Endothelial cell of umbilical vein (primary cell): ENCODE data around the gene MYRIP. TPM values are rescaled to one million over a fixed set of nuclear protein-coding genes. Genes with fewer than 3 reads are reported as not detected.
A peak's percentile ranks its signal among the peaks of the same experiment; 100 is the strongest.
"Not testable (repeated sequence)": the region's sequence is repeated elsewhere in the genome, so short reads cannot be mapped to it uniquely, and the experiment has no call there.

Source experiments
- BruUV-seq: library from RNA; stranded (reverse); fragments of 400-500 nt; replicated peaks from 2 replicates; lab custom pipeline; 2021; lab: Mats Ljungman, UMichigan
- CTCF ChIA-PET: fragments of 300-600, 350-600 bp; sonication (Branson Sonifier 250); formaldehyde crosslinking; loops from one replicate; lab custom pipeline; 2021; ENCODE audit warnings: antibody characterized with exemption, inconsistent platforms; lab: Charles Lee
- POLR2A ChIA-PET: fragments of 300-600, 350-600 bp; sonication (Branson Sonifier 250); formaldehyde crosslinking; loops from one replicate; lab custom pipeline; 2021; ENCODE audit warnings: antibody characterized with exemption, inconsistent platforms; lab: Charles Lee
- DNase-seq: peaks from one replicate; pipeline ENCODE4 v3.0.0-alpha.2; 2011; ENCODE audit warnings: low read depth, low spot score
- FAIRE-seq: peaks from 2 replicates; lab custom pipeline; 2011; peaks lifted over from hg19 to GRCh38; lab: Jason Lieb, UNC
- H2AFZ ChIP-seq: 2 replicates; pipeline ENCODE4 v1.6.0; 2012; ENCODE audit warnings: low read depth, low read length, control low read depth, inconsistent platforms
- H3K27ac ChIP-seq: 2 replicates; pipeline ENCODE4 v1.5.1; 2011; ENCODE audit warnings: low read depth, mild to moderate bottlenecking, control low read depth, low read length, moderate library complexity; ENCODE audit not compliant: insufficient read depth
- H3K27me3 ChIP-seq, 2 experiments: 2 replicates each; pipeline versions ENCODE4 v1.6.0 to v1.6.1; 2011; ENCODE audit warnings: low read length in 2 of 2, mixed read lengths in 1 of 2; ENCODE audit not compliant: control insufficient read depth in 2 of 2, insufficient read depth in 2 of 2
- H3K36me3 ChIP-seq, 2 experiments: 2 replicates in 1 of 2; 3 replicates in 1 of 2; pipeline ENCODE4 v1.5.1; 2011; ENCODE audit warnings: low read length in 2 of 2, mild to moderate bottlenecking in 1 of 2, moderate library complexity in 1 of 2; ENCODE audit not compliant: control insufficient read depth in 2 of 2, insufficient read depth in 2 of 2; ENCODE audit errors: extremely low read depth in 1 of 2
- H3K4me1 ChIP-seq: 3 replicates; pipeline ENCODE4 v1.5.1; 2011; ENCODE audit warnings: mild to moderate bottlenecking, low read length; ENCODE audit not compliant: control insufficient read depth, insufficient read depth; ENCODE audit errors: extremely low read depth
- H3K4me2 ChIP-seq: 2 replicates; pipeline ENCODE4 v1.6.1; 2011; ENCODE audit warnings: low read length, control low read depth, mixed read lengths; ENCODE audit not compliant: insufficient read depth
- H3K4me3 ChIP-seq, 3 experiments: fragments of 200-600 bp in 1 of 3; sonication (generic), shearing (Covaris generic) in 1 of 3; replicated peaks in 1 of 3; 2 replicates each; pipeline ENCODE4 v1.5.1; 2011 to 2016; ENCODE audit warnings: control low read depth in 3 of 3, low read length in 3 of 3, mild to moderate bottlenecking in 2 of 3, inconsistent platforms in 1 of 3, low read depth in 1 of 3, moderate library complexity in 1 of 3; ENCODE audit not compliant: insufficient read depth in 1 of 3
- H3K79me2 ChIP-seq: 2 replicates; pipeline ENCODE4 v1.6.0; 2012; ENCODE audit warnings: low read length, inconsistent platforms; ENCODE audit not compliant: control insufficient read depth, insufficient read depth
- H3K9ac ChIP-seq: replicated peaks from 2 replicates; pipeline ENCODE3; 2011; ENCODE audit warnings: low read length, control low read depth; ENCODE audit not compliant: insufficient read depth; ENCODE audit errors: extremely low read depth
- H3K9me1 ChIP-seq: replicated peaks from 3 replicates; pipeline ENCODE4 v1.6.0; 2011; ENCODE audit warnings: mild to moderate bottlenecking, low read length; ENCODE audit not compliant: control insufficient read depth, insufficient read depth; ENCODE audit errors: extremely low read depth
- H3K9me3 ChIP-seq: replicated peaks from 2 replicates; pipeline ENCODE4 v1.5.1; 2012; ENCODE audit warnings: low read length, inconsistent platforms; ENCODE audit not compliant: control insufficient read depth, insufficient read depth
- H4K20me1 ChIP-seq: replicated peaks from 2 replicates; pipeline ENCODE3; 2011; ENCODE audit warnings: mild to moderate bottlenecking, low read length; ENCODE audit not compliant: control insufficient read depth, insufficient read depth; ENCODE audit errors: extremely low read depth
- JUN ChIP-seq: IDR thresholded peaks from 2 replicates; pipeline ENCODE4 v1.6.1; 2011; ENCODE audit warnings: borderline replicate concordance, low read depth; ENCODE audit not compliant: insufficient read length, insufficient read depth
- dilution Hi-C: fragments of 300-500 bp; cut with MboI; formaldehyde crosslinking; loops from one replicate; pipeline ENCODE4 v1.15.0; 2019; ENCODE audit warnings: low sequenced_read_pairs; ENCODE audit not compliant: extremely low pct_ligation_motif_present
- intact Hi-C: fragments of 100-400 bp; cut with micrococcal nuclease; formaldehyde crosslinking; loops from one replicate; pipeline ENCODE4 v1.10.0; 2022
- polyA plus RNA-seq, 4 experiments: library from polyadenylated mRNA; depleted of rRNA in 3 of 4; stranded (reverse) in 3 of 4; unstranded in 1 of 4; fragments of >200 nt; gene quantifications; 2 replicates each; pipeline versions ENCODE4 v1.2.1 to v1.2.3, GENCODE V29; 2011 to 2012; ENCODE audit warnings: missing spikeins in 1 of 4
- total RNA-seq: library from RNA; stranded (reverse); gene quantifications from 2 replicates; pipeline ENCODE4 v1.2.3, GENCODE V29; 2021
- TF ChIP-seq, protein P1 (sequence below), 2 donors: IDR thresholded peaks; 1 replicate in 1 of 2; 2 replicates in 1 of 2; pipeline ENCODE4 v1.5.1; 2011; ENCODE audit warnings: low read length in 2 of 2, mild to moderate bottlenecking in 2 of 2, moderate library complexity in 2 of 2, control low read depth in 1 of 2, inconsistent platforms in 1 of 2, low read depth in 1 of 2; ENCODE audit not compliant: insufficient read depth in 1 of 2; ENCODE audit errors: extremely low read depth in 1 of 2

MYRIP gene
- total and polyA plus RNA-seq, 2 donors (not counting 3 experiments of a cell fraction or from before 2014, with no cell fraction given): 6.7 to 11.9 TPM

DNA sequence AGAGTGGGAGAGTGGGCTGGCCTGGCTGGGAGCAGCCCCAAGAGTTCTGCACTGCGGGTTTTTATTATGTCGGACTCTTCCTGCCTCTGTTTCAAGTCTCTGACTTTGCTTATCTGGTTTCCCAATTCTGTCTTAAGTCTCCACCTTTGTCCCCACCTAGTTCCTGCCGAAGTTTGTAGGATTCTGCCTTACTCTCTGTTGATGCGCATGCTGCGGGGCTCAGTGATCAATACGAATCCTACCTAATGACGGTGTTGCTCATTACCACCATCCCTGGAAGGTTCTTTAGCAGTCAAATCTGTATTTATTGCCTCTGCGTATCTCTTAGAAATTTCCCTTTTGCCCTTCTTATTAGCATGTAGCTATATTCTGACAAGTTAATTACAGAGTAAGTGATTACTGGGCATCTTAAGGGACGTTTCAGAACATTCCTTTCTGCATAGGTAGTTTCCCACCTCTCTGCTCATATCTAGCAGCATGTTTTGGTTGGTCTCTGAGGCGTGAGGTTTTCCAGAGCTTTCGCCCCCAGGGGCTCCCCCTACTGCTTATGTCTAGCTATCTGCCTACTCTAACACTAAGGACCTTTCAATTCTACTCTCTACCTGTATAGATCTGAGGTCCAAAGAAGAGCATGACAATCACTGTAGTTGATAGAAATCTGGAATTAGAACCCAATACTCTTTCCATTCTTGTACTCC, 264.1 kb downstream of the MYRIP start:
- no peak overlapping the region for H3K9ac ChIP-seq
- no TSS peak for BruUV-seq
- CTCF ChIA-PET: interaction anchor here (0.7 to 1.2 kb wide), 2 partner anchors 16 to 136 kb away, joined by 3 read pairs; no protein-coding TSS in a partner anchor
- H3K4me3 ChIP-seq: no peak overlapping the region
- DNase-seq (peak; percentile 12), FAIRE-seq (no peak)
- POLR2A ChIA-PET: no interaction called here
- H3K4me1 ChIP-seq: no peaks in the 10 kb centered on the region
- no peaks in the 10 kb centered on the region for H3K36me3 ChIP-seq
- no peaks in the 10 kb centered on the region for H3K27me3 ChIP-seq
- H3K79me2 ChIP-seq: no peaks in the 10 kb centered on the region
- H4K20me1 ChIP-seq: no peaks in the 10 kb centered on the region
- no peak overlapping the region for H2AFZ ChIP-seq
- no peak overlapping the region for H3K4me2 ChIP-seq
- H3K27ac ChIP-seq: no peak overlapping the region
- dilution Hi-C loops: no loop called here
- H3K9me3 ChIP-seq: no peaks in the 10 kb centered on the region
- no peak for TF ChIP-seq JUN
- TF ChIP-seq, protein P1, sequence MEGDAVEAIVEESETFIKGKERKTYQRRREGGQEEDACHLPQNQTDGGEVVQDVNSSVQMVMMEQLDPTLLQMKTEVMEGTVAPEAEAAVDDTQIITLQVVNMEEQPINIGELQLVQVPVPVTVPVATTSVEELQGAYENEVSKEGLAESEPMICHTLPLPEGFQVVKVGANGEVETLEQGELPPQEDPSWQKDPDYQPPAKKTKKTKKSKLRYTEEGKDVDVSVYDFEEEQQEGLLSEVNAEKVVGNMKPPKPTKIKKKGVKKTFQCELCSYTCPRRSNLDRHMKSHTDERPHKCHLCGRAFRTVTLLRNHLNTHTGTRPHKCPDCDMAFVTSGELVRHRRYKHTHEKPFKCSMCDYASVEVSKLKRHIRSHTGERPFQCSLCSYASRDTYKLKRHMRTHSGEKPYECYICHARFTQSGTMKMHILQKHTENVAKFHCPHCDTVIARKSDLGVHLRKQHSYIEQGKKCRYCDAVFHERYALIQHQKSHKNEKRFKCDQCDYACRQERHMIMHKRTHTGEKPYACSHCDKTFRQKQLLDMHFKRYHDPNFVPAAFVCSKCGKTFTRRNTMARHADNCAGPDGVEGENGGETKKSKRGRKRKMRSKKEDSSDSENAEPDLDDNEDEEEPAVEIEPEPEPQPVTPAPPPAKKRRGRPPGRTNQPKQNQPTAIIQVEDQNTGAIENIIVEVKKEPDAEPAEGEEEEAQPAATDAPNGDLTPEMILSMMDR (IDR thresholded peaks at IDR 0.05; ENCODE audit: extremely low read depth in 1 of 2, insufficient read depth in 1 of 2, low read depth in 1 of 2, low read length in 2 of 2): peak; percentile 3 to 20
- no peaks in the 10 kb centered on the region for H3K9me1 ChIP-seq
- intact Hi-C loops: no loop called here

DNA sequence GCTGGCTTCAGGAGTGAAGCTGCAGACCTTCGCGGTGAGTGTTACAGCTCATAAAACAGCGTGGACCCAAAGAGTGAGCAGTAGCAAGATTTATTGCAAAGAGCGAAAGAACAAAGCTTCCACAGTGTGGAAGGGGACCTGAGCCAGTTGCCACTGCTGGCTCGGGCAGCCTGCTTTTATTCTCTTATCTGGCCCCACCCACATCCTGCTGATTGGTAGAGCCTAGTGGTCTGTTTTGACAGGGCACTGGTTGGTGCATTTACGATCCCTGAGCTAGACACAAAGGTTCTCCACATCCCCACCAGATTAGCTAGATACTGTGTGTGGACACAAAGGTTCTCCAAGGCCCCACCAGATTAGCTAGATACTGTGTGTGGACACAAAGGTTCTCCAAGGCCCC, 267.7 kb downstream of the MYRIP start:
- H4K20me1 ChIP-seq, H3K27ac ChIP-seq, DNase-seq, intact Hi-C loops, H3K4me3 ChIP-seq, H3K36me3 ChIP-seq, H2AFZ ChIP-seq, H3K9me1 ChIP-seq, BruUV-seq, CTCF ChIA-PET, H3K27me3 ChIP-seq, dilution Hi-C loops, H3K9ac ChIP-seq, H3K9me3 ChIP-seq, FAIRE-seq, H3K4me1 ChIP-seq, H3K79me2 ChIP-seq, H3K4me2 ChIP-seq: not testable (repeated sequence)
- POLR2A ChIA-PET: interaction anchor here (0.6 kb wide), 1 partner anchor 22 kb away, joined by 4 read pairs; no protein-coding TSS in a partner anchor

DNA sequence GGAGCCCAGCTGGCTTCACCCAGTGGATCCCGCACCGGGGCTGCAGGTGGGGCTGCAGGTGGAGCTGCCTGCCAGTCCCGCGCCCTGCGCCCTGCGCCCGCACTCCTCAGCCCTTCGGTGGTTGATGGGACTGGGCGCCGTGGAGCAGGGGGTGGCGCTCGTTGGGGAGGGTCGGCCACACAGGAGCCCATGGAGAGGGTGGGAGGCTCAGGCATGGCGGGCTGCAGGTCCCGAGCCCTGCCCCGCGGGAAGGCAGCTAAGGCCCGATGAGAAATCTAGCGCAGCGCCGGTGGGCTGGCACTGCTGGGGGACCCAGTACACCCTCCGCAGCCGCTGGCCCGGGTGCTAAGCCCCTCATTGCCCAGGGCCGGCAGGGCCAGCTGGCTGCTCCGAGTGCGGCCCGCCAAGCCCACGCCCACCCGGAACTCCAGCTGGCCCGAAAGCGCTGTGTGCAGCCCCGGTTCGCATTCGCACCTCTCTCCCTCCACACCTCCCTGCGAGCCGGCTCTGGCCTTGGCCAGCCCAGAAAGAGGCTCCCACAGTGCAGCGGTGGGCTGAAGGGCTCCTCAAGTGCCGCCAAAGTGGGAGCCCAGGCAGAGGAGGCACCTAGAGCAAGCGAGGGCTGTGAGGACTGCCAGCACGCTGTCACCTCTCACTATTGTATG, 268.6 kb downstream of the MYRIP start:
- H3K9ac ChIP-seq, H3K9me1 ChIP-seq, FAIRE-seq, BruUV-seq, POLR2A ChIA-PET, H2AFZ ChIP-seq, H3K9me3 ChIP-seq, CTCF ChIA-PET, H3K79me2 ChIP-seq, H3K36me3 ChIP-seq, intact Hi-C loops, H4K20me1 ChIP-seq, H3K4me1 ChIP-seq, H3K27ac ChIP-seq, DNase-seq, dilution Hi-C loops, H3K4me2 ChIP-seq, H3K4me3 ChIP-seq, H3K27me3 ChIP-seq: not testable (repeated sequence)
